GM23338 (cell line): ENCODE measurements around the gene ASPG. TPM values are rescaled to one million over a fixed set of nuclear protein-coding genes. Genes with fewer than 3 reads are reported as not detected.

Experiments
- ATAC-seq: fragments of 200-7000 bp; cut with Tn5 transposase; 3 replicates; pipeline ENCODE4 v1.9.1; 2020
- DNase-seq: peaks from one replicate; pipeline ENCODE4 v3.0.0-alpha.2; 2015; ENCODE audit warnings: low spot score
- H2AFZ ChIP-seq: fragments of 200-600 bp; sonication (generic); 2 replicates; pipeline ENCODE4 v1.8.0; 2016; ENCODE audit warnings: antibody characterized with exemption, mild to moderate bottlenecking, moderate library complexity
- H3F3A ChIP-seq: fragments of 200-600 bp; sonication (generic); replicated peaks from 2 replicates; pipeline ENCODE4 v1.8.0; 2017; ENCODE audit warnings: antibody characterized with exemption, mixed run types, low read depth
- H3K27ac ChIP-seq: fragments of 200-600 bp; sonication (generic); 2 replicates; pipeline ENCODE4 v1.6.1; 2016; ENCODE audit warnings: low read depth
- H3K27me3 ChIP-seq: fragments of 200-600 bp; sonication (generic); 2 replicates; pipeline ENCODE4 v1.8.0; 2016; ENCODE audit warnings: mild to moderate bottlenecking, mixed run types, moderate library complexity; ENCODE audit not compliant: insufficient read depth
- H3K36me3 ChIP-seq: fragments of 200-600 bp; sonication (generic); 2 replicates; pipeline ENCODE4 v1.8.0; 2016; ENCODE audit warnings: mild to moderate bottlenecking; ENCODE audit not compliant: insufficient read depth
- H3K4me1 ChIP-seq: fragments of 200-600 bp; sonication (generic); 2 replicates; pipeline ENCODE4 v1.8.0; 2016; ENCODE audit warnings: mild to moderate bottlenecking, moderate library complexity; ENCODE audit not compliant: insufficient read depth
- H3K4me2 ChIP-seq: fragments of 200-600 bp; sonication (generic); 2 replicates; pipeline ENCODE4 v1.7.1; 2017; ENCODE audit warnings: mixed run types
- H3K4me3 ChIP-seq: fragments of 200-600 bp; sonication (generic); 2 replicates; pipeline ENCODE4 v1.6.1; 2016; ENCODE audit warnings: mixed run types
- H3K79me2 ChIP-seq: fragments of 200-600 bp; sonication (generic); replicated peaks from 2 replicates; pipeline ENCODE4 v1.8.0; 2017; ENCODE audit warnings: mild to moderate bottlenecking; ENCODE audit not compliant: insufficient read depth
- H3K9me2 ChIP-seq: fragments of 200-600 bp; sonication (generic); 2 replicates; pipeline ENCODE4 v1.8.0; 2017; ENCODE audit not compliant: insufficient read depth
- H4K20me1 ChIP-seq: fragments of 200-600 bp; sonication (generic); replicated peaks from 2 replicates; pipeline ENCODE4 v1.8.0; 2017; ENCODE audit warnings: mild to moderate bottlenecking; ENCODE audit not compliant: insufficient read depth
- H3K27ac Mint-ChIP-seq: 2 replicates; pipeline ENCODE4 v1.8.0; 2020; ENCODE audit warnings: inconsistent platforms, mild to moderate bottlenecking, moderate library complexity, mixed read lengths
- H3K27me3 Mint-ChIP-seq: 3 replicates; pipeline ENCODE4 v1.8.0; 2022; ENCODE audit warnings: low read depth, mild to moderate bottlenecking, moderate library complexity, mixed read lengths, inconsistent platforms; ENCODE audit not compliant: insufficient read depth, poor library complexity
- H3K36me3 Mint-ChIP-seq: 3 replicates; pipeline ENCODE4 v1.8.0; 2021; ENCODE audit warnings: low read depth, mild to moderate bottlenecking, inconsistent platforms, moderate library complexity, mixed read lengths
- H3K4me1 Mint-ChIP-seq: 3 replicates; pipeline ENCODE4 v1.8.0; 2020; ENCODE audit warnings: mild to moderate bottlenecking, inconsistent platforms, mixed read lengths
- H3K4me3 Mint-ChIP-seq: 3 replicates; pipeline ENCODE4 v1.8.0; 2021; ENCODE audit warnings: moderate library complexity, mild to moderate bottlenecking, inconsistent platforms, mixed read lengths
- H3K9me3 Mint-ChIP-seq: 3 replicates; pipeline ENCODE4 v1.8.0; 2020; ENCODE audit warnings: moderate library complexity, mild to moderate bottlenecking, inconsistent platforms, mixed read lengths
- CREB1 ChIP-seq: fragments of 250-450 bp; sonication (Bioruptor Pico); IDR thresholded peaks from 2 replicates; pipeline ENCODE4 v1.5.0; 2020; ENCODE audit warnings: low read depth, mild to moderate bottlenecking, moderate library complexity
- ETS1 ChIP-seq: IDR thresholded peaks from 2 replicates; pipeline ENCODE4 v1.6.1; 2016; ENCODE audit warnings: antibody characterized with exemption
- EZH2 ChIP-seq: fragments of 200-600 bp; sonication (generic); IDR thresholded peaks from one replicate; pipeline ENCODE4 v1.8.0; 2017; ENCODE audit warnings: antibody characterized with exemption, mild to moderate bottlenecking, low read depth; ENCODE audit not compliant: unreplicated experiment
- EZH2phosphoT487 ChIP-seq: fragments of 200-600 bp; sonication (generic); IDR thresholded peaks from one replicate; pipeline ENCODE4 v1.8.1; 2018; ENCODE audit warnings: antibody characterized with exemption; ENCODE audit not compliant: unreplicated experiment
- JUNB ChIP-seq: IDR thresholded peaks from one replicate; pipeline ENCODE4 v1.6.1; 2016; ENCODE audit warnings: antibody characterized with exemption; ENCODE audit not compliant: unreplicated experiment
- NANOG ChIP-seq: IDR thresholded peaks from 2 replicates; pipeline ENCODE4 v1.6.1; 2016; ENCODE audit warnings: antibody characterized with exemption, borderline replicate concordance
- POLR2AphosphoS5 ChIP-seq: IDR thresholded peaks from 2 replicates; pipeline ENCODE4 v1.6.1; 2016; ENCODE audit warnings: antibody characterized with exemption, low read depth
- STAT1 ChIP-seq: IDR thresholded peaks from one replicate; pipeline ENCODE4 v1.6.1; 2016; ENCODE audit warnings: antibody characterized with exemption; ENCODE audit not compliant: unreplicated experiment
- ZNF114 ChIP-seq: fragments of 250-450 bp; sonication (Bioruptor Pico); IDR thresholded peaks from 2 replicates; pipeline ENCODE4 v1.5.0; 2020; ENCODE audit warnings: mild to moderate bottlenecking, moderate library complexity
- ZNF331 ChIP-seq: fragments of 250-450 bp; sonication (Bioruptor Pico); IDR thresholded peaks from 2 replicates; pipeline ENCODE4 v1.5.0; 2020; ENCODE audit warnings: low read depth, mild to moderate bottlenecking, moderate library complexity
- polyA plus RNA-seq: library from polyadenylated mRNA; unstranded; fragments of >200 nt; fragmentation: Nextera tagmentation; extraction: Ambion mirVana; gene quantifications from 2 replicates; pipeline ENCODE4 v1.2.1, GENCODE V29; 2016
- total RNA-seq: library from RNA; depleted of rRNA; stranded (reverse); fragments of >200 nt; shearing (Covaris generic); gene quantifications from 2 replicates; pipeline ENCODE4 v1.2.3, GENCODE V29; 2014
- TF ChIP-seq, protein P1 (sequence below), 2 experiments: fragments of 200-600 bp in 1 of 2; sonication (generic) in 1 of 2; conservative IDR thresholded peaks; 2 replicates each; pipeline versions ENCODE4 v1.5.1 to v1.6.1; 2016 to 2017; ENCODE audit warnings: antibody characterized with exemption in 2 of 2, low read depth in 2 of 2, mild to moderate bottlenecking in 2 of 2, moderate library complexity in 1 of 2
- TF ChIP-seq, protein P2 (sequence below): fragments of 250-450 bp; sonication (Bioruptor Pico); IDR thresholded peaks from 2 replicates; pipeline ENCODE4 v1.5.0; 2020; ENCODE audit warnings: mild to moderate bottlenecking, moderate library complexity
- TF ChIP-seq, protein P3 (sequence below): IDR thresholded peaks from one replicate; pipeline ENCODE4 v1.6.1; 2018; ENCODE audit warnings: antibody characterized with exemption; ENCODE audit not compliant: unreplicated experiment

ASPG gene
- total and polyA plus RNA-seq, 2 experiments from 2014 or later: 0.61 to 6.2 TPM

- DNase-seq (no peak), ATAC-seq (no peak)
- Mint-ChIP-seq H3K4me3 (no peak overlapping the region), H3K27me3 (peaks cover 34% of the 10 kb centered on the region), H3K36me3 (no peaks in the 10 kb centered on the region), H3K27ac (no peak overlapping the region), H3K4me1 (peaks cover 4% of the 10 kb centered on the region; the same call in 2 of the 3 replicates), H3K9me3 (no peaks in the 10 kb centered on the region)
- Histone ChIP-seq H3K9me2 (no peaks in the 10 kb centered on the region), H2AFZ (no peak overlapping the region), H3K27me3 (peaks cover 31% of the 10 kb centered on the region), H4K20me1 (no peaks in the 10 kb centered on the region), H3K27ac (no peak overlapping the region), H3K4me2 (no peak overlapping the region), H3K79me2 (no peaks in the 10 kb centered on the region), H3K4me3 (no peak overlapping the region), H3K36me3 (no peaks in the 10 kb centered on the region), H3F3A (no peaks in the 10 kb centered on the region), H3K4me1 (no peaks in the 10 kb centered on the region; the same call in 1 of the 2 replicates)
- TF ChIP-seq POLR2AphosphoS5 (no peak), EZH2 (no peak), EZH2phosphoT487 (no peak), NANOG (no peak), STAT1 (no peak), JUNB (no peak), CREB1 (CRISPR knock-in tag) (no peak), ZNF114 (no peak), ZNF331 (CRISPR knock-in tag) (no peak), ETS1 (no peak)
- TF ChIP-seq, protein P1, sequence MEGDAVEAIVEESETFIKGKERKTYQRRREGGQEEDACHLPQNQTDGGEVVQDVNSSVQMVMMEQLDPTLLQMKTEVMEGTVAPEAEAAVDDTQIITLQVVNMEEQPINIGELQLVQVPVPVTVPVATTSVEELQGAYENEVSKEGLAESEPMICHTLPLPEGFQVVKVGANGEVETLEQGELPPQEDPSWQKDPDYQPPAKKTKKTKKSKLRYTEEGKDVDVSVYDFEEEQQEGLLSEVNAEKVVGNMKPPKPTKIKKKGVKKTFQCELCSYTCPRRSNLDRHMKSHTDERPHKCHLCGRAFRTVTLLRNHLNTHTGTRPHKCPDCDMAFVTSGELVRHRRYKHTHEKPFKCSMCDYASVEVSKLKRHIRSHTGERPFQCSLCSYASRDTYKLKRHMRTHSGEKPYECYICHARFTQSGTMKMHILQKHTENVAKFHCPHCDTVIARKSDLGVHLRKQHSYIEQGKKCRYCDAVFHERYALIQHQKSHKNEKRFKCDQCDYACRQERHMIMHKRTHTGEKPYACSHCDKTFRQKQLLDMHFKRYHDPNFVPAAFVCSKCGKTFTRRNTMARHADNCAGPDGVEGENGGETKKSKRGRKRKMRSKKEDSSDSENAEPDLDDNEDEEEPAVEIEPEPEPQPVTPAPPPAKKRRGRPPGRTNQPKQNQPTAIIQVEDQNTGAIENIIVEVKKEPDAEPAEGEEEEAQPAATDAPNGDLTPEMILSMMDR (conservative IDR thresholded peaks at IDR 0.05; ENCODE audit: low read depth in 2 of 2): no peak
- TF ChIP-seq, protein P2, sequence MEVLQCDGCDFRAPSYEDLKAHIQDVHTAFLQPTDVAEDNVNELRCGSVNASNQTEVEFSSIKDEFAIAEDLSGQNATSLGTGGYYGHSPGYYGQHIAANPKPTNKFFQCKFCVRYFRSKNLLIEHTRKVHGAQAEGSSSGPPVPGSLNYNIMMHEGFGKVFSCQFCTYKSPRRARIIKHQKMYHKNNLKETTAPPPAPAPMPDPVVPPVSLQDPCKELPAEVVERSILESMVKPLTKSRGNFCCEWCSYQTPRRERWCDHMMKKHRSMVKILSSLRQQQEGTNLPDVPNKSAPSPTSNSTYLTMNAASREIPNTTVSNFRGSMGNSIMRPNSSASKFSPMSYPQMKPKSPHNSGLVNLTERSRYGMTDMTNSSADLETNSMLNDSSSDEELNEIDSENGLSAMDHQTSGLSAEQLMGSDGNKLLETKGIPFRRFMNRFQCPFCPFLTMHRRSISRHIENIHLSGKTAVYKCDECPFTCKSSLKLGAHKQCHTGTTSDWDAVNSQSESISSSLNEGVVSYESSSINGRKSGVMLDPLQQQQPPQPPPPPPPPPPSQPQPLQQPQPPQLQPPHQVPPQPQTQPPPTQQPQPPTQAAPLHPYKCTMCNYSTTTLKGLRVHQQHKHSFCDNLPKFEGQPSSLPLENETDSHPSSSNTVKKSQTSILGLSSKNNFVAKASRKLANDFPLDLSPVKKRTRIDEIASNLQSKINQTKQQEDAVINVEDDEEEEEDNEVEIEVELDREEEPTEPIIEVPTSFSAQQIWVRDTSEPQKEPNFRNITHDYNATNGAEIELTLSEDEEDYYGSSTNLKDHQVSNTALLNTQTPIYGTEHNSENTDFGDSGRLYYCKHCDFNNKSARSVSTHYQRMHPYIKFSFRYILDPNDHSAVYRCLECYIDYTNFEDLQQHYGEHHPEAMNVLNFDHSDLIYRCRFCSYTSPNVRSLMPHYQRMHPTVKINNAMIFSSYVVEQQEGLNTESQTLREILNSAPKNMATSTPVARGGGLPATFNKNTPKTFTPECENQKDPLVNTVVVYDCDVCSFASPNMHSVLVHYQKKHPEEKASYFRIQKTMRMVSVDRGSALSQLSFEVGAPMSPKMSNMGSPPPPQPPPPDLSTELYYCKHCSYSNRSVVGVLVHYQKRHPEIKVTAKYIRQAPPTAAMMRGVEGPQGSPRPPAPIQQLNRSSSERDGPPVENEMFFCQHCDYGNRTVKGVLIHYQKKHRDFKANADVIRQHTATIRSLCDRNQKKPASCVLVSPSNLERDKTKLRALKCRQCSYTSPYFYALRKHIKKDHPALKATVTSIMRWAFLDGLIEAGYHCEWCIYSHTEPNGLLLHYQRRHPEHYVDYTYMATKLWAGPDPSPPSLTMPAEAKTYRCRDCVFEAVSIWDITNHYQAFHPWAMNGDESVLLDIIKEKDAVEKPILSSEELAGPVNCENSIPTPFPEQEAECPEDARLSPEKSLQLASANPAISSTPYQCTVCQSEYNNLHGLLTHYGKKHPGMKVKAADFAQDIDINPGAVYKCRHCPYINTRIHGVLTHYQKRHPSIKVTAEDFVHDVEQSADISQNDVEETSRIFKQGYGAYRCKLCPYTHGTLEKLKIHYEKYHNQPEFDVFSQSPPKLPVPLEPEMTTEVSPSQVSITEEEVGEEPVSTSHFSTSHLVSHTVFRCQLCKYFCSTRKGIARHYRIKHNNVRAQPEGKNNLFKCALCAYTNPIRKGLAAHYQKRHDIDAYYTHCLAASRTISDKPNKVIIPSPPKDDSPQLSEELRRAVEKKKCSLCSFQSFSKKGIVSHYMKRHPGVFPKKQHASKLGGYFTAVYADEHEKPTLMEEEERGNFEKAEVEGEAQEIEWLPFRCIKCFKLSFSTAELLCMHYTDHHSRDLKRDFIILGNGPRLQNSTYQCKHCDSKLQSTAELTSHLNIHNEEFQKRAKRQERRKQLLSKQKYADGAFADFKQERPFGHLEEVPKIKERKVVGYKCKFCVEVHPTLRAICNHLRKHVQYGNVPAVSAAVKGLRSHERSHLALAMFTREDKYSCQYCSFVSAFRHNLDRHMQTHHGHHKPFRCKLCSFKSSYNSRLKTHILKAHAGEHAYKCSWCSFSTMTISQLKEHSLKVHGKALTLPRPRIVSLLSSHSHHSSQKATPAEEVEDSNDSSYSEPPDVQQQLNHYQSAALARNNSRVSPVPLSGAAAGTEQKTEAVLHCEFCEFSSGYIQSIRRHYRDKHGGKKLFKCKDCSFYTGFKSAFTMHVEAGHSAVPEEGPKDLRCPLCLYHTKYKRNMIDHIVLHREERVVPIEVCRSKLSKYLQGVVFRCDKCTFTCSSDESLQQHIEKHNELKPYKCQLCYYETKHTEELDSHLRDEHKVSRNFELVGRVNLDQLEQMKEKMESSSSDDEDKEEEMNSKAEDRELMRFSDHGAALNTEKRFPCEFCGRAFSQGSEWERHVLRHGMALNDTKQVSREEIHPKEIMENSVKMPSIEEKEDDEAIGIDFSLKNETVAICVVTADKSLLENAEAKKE (CRISPR knock-in tag): no peak
- TF ChIP-seq, protein P3, sequence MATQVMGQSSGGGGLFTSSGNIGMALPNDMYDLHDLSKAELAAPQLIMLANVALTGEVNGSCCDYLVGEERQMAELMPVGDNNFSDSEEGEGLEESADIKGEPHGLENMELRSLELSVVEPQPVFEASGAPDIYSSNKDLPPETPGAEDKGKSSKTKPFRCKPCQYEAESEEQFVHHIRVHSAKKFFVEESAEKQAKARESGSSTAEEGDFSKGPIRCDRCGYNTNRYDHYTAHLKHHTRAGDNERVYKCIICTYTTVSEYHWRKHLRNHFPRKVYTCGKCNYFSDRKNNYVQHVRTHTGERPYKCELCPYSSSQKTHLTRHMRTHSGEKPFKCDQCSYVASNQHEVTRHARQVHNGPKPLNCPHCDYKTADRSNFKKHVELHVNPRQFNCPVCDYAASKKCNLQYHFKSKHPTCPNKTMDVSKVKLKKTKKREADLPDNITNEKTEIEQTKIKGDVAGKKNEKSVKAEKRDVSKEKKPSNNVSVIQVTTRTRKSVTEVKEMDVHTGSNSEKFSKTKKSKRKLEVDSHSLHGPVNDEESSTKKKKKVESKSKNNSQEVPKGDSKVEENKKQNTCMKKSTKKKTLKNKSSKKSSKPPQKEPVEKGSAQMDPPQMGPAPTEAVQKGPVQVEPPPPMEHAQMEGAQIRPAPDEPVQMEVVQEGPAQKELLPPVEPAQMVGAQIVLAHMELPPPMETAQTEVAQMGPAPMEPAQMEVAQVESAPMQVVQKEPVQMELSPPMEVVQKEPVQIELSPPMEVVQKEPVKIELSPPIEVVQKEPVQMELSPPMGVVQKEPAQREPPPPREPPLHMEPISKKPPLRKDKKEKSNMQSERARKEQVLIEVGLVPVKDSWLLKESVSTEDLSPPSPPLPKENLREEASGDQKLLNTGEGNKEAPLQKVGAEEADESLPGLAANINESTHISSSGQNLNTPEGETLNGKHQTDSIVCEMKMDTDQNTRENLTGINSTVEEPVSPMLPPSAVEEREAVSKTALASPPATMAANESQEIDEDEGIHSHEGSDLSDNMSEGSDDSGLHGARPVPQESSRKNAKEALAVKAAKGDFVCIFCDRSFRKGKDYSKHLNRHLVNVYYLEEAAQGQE: no peak
Observed at GRCh38 chr14:104113631-104114420, 28.3 kb downstream of the ASPG start.
